ENCODE results near the gene HPS1. TPM values are rescaled to one million over a fixed set of nuclear protein-coding genes. Genes with fewer than 3 reads are reported as not detected.
A peak's percentile ranks its signal among the peaks of the same experiment; 100 is the strongest.

HPS1 gene
- total RNA-seq, 3 donors from 2014 or later (not counting 1 experiment from before 2014, with no cell fraction given), result 92.4 to 103 (median 102) TPM

- intact Hi-C loops (cut with micrococcal nuclease), result no loop called here
- Mint-ChIP-seq H3K27me3 (ENCODE audit: low read depth in 2 of 2) (no peaks in the 10 kb centered on the region), H3K27ac (no peak overlapping the region), H3K9me3 (peaks cover 0 to 2% of the 10 kb centered on the region in 2 donors), H3K36me3 (peaks cover 27% of the 10 kb centered on the region), H3K4me1 (peaks cover 14 to 19% of the 10 kb centered on the region in 2 donors), H3K4me3 (no peak overlapping the region)
- Histone ChIP-seq H3K27me3 (ENCODE audit: control insufficient read depth, insufficient read depth, low read length) (no peaks in the 10 kb centered on the region), H3K4me1 (ENCODE audit: control insufficient read depth, insufficient read depth, low read length) (no peaks in the 10 kb centered on the region), H3K36me3 (ENCODE audit: control insufficient read depth, insufficient read depth, low read length) (peaks cover 77% of the 10 kb centered on the region), H3K27ac (ENCODE audit: low read length) (no peak overlapping the region), H3K4me3 (ENCODE audit: low read length) (no peak overlapping the region), H3K9me3 (ENCODE audit: control insufficient read depth, insufficient read depth, low read length) (no peaks in the 10 kb centered on the region)
- ATAC-seq, result no peak
- DNase-seq, result no peak
- WGBS (ENCODE audit: insufficient coverage), result no CpG with 5 or more reads among the region's 1 CpG
- no peak for TF ChIP-seq CTCF (IDR thresholded peaks at IDR 0.05)
Measured at GRCh38 chr10:98433371-98433770, 13.4 kb downstream of the HPS1 start.

DNA sequence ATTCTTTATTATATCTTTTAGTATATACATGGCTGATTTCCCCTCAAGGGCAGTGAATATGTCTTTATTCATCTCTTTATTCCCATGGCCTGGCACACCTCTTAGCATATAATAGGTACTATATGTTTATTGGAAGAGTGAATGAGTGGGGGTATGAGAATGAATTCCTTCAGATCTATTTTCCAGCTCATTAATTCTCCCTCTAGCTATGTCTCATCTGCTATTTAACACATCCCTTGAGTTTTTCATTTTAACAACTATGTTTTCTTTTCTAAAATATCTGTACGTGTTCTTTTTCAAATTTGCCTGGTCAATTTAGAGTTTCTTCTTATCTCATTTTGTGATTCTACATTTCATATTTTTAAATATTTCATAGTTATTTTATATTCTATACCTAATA lies 14.4 kb downstream of the HPS1 start:
- Mint-ChIP-seq H3K4me3 (no peak overlapping the region), H3K9me3 (peaks cover 0 to 2% of the 10 kb centered on the region in 2 donors), H3K36me3 (peaks cover 33% of the 10 kb centered on the region), H3K4me1 (peaks cover 4 to 9% of the 10 kb centered on the region in 2 donors), H3K27ac (no peak overlapping the region), H3K27me3 (ENCODE audit: low read depth in 2 of 2) (no peaks in the 10 kb centered on the region)
- no peaks in the 10 kb centered on the region for H3K4me1 ChIP-seq (ENCODE audit: control insufficient read depth, insufficient read depth, low read length)
- H3K27me3 ChIP-seq (ENCODE audit: control insufficient read depth, insufficient read depth, low read length), result no peaks in the 10 kb centered on the region
- DNase-seq, result no peak
- H3K9me3 ChIP-seq (ENCODE audit: control insufficient read depth, insufficient read depth, low read length), result no peaks in the 10 kb centered on the region
- no peak for ATAC-seq
- no peak for TF ChIP-seq CTCF (IDR thresholded peaks at IDR 0.05)
- intact Hi-C loops (cut with micrococcal nuclease), result no loop called here
- WGBS (ENCODE audit: insufficient coverage), result no CpG with 5 or more reads among the region's 1 CpG
- no peak overlapping the region for H3K4me3 ChIP-seq (ENCODE audit: low read length)
- H3K36me3 ChIP-seq (ENCODE audit: control insufficient read depth, insufficient read depth, low read length), result peaks cover 82% of the 10 kb centered on the region
- H3K27ac ChIP-seq (ENCODE audit: low read length), result no peak overlapping the region

- no peaks in the 10 kb centered on the region for H3K27me3 Mint-ChIP-seq (ENCODE audit: low read depth in 2 of 2)
- peaks cover 33% of the 10 kb centered on the region for H3K36me3 Mint-ChIP-seq
- no peaks in the 10 kb centered on the region for H3K4me1 ChIP-seq (ENCODE audit: control insufficient read depth, insufficient read depth, low read length)
- H3K4me3 ChIP-seq (ENCODE audit: low read length), result no peak overlapping the region
- peaks cover 81% of the 10 kb centered on the region for H3K36me3 ChIP-seq (ENCODE audit: control insufficient read depth, insufficient read depth, low read length)
- DNase-seq (no peak), ATAC-seq (no peak)
- H3K27ac Mint-ChIP-seq, result peak overlapping the region in 1 of 2 donors; percentile 60
- H3K9me3 ChIP-seq (ENCODE audit: control insufficient read depth, insufficient read depth, low read length), result no peaks in the 10 kb centered on the region
- H3K9me3 Mint-ChIP-seq, result peaks cover 0 to 2% of the 10 kb centered on the region in 2 donors
- H3K4me1 Mint-ChIP-seq, result no peaks in the 10 kb centered on the region
- no peak for TF ChIP-seq CTCF (IDR thresholded peaks at IDR 0.05)
- H3K4me3 Mint-ChIP-seq, result no peak overlapping the region
- WGBS (ENCODE audit: insufficient coverage), result 86% methylated on average over 8 of the region's 8 CpGs
- intact Hi-C loops (cut with micrococcal nuclease), result no loop called here
- no peak overlapping the region for H3K27ac ChIP-seq (ENCODE audit: low read length)
- H3K27me3 ChIP-seq (ENCODE audit: control insufficient read depth, insufficient read depth, low read length), result no peaks in the 10 kb centered on the region
Measured at GRCh38 chr10:98431016-98431415, 15.7 kb downstream of the HPS1 start.

DNA sequence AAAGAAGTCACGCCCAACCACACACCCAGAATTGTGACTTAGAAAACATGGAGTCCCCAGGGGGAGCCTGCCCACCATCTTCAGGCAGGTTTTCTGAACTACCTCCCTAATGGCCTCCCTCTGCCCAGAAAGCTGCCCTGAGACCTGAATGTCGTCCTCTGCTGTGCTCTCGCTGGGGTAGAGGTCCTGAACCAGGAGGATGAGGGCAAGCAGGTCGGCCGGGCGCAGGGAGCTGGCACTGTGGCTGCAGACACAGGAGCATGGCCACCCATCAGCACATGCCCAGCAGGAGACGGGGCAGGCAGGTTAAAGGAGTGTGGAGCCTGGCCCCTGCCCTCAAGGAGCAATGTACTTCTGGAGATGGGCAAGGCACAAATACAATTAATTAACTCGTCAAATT lies 16.3 kb downstream of the HPS1 start:
- ATAC-seq (no peak), DNase-seq (no peak)
- Mint-ChIP-seq H3K27me3 (ENCODE audit: low read depth in 2 of 2) (no peaks in the 10 kb centered on the region), H3K27ac (peak overlapping the region in 1 of 2 donors; percentile 60), H3K9me3 (peaks cover 0 to 2% of the 10 kb centered on the region in 2 donors), H3K4me1 (no peaks in the 10 kb centered on the region), H3K36me3 (peaks cover 33% of the 10 kb centered on the region), H3K4me3 (no peak overlapping the region)
- peaks cover 81% of the 10 kb centered on the region for H3K36me3 ChIP-seq (ENCODE audit: control insufficient read depth, insufficient read depth, low read length)
- H3K4me3 ChIP-seq (ENCODE audit: low read length), result no peak overlapping the region
- no peaks in the 10 kb centered on the region for H3K4me1 ChIP-seq (ENCODE audit: control insufficient read depth, insufficient read depth, low read length)
- 98% methylated on average over 8 of the region's 8 CpGs for WGBS (ENCODE audit: insufficient coverage)
- no peak overlapping the region for H3K27ac ChIP-seq (ENCODE audit: low read length)
- intact Hi-C loops (cut with micrococcal nuclease), result no loop called here
- no peak for TF ChIP-seq CTCF (IDR thresholded peaks at IDR 0.05)
- no peaks in the 10 kb centered on the region for H3K27me3 ChIP-seq (ENCODE audit: control insufficient read depth, insufficient read depth, low read length)
- no peaks in the 10 kb centered on the region for H3K9me3 ChIP-seq (ENCODE audit: control insufficient read depth, insufficient read depth, low read length)

Measured in natural killer cell (primary cell).